Measurements from ENCODE around the gene PLEKHA7.

Gene PLEKHA7

GRCh38 chr11:16924462-16924825 is 89.8 kb downstream of the PLEKHA7 start:
- TF ChIP-seq, protein P1, sequence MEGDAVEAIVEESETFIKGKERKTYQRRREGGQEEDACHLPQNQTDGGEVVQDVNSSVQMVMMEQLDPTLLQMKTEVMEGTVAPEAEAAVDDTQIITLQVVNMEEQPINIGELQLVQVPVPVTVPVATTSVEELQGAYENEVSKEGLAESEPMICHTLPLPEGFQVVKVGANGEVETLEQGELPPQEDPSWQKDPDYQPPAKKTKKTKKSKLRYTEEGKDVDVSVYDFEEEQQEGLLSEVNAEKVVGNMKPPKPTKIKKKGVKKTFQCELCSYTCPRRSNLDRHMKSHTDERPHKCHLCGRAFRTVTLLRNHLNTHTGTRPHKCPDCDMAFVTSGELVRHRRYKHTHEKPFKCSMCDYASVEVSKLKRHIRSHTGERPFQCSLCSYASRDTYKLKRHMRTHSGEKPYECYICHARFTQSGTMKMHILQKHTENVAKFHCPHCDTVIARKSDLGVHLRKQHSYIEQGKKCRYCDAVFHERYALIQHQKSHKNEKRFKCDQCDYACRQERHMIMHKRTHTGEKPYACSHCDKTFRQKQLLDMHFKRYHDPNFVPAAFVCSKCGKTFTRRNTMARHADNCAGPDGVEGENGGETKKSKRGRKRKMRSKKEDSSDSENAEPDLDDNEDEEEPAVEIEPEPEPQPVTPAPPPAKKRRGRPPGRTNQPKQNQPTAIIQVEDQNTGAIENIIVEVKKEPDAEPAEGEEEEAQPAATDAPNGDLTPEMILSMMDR (conservative IDR thresholded peaks at IDR 0.05) = no peak
- TF ChIP-seq ZFX (IDR thresholded peaks at IDR 0.05) = no peak
- no peak overlapping the region; the same call in 1 of the 2 replicates for H3K27ac ChIP-seq

DNA sequence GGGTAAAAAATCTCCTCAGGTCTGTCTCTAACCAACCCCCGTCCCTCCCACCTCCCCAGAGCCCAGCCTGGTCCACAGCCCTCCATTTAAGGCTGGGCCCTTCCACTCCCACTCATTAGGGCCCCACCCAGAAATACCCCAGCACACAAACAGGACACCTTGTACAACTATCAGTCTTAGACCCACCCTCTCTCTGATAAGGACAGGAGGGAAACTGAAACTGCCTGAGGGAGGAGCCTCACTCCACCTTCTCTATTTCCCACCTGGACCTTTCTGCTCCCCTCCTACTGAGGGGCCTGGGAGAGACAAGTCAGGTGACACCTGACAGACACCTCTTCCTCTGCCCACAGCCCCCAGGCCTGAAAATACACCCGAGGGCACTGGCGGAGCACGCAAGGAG is 90.2 kb downstream of the PLEKHA7 start:
- TF ChIP-seq, protein P1 (conservative IDR thresholded peaks at IDR 0.05) = no peak
- no peak for TF ChIP-seq ZFX (IDR thresholded peaks at IDR 0.05)
- H3K27ac ChIP-seq = no peak overlapping the region

DNA sequence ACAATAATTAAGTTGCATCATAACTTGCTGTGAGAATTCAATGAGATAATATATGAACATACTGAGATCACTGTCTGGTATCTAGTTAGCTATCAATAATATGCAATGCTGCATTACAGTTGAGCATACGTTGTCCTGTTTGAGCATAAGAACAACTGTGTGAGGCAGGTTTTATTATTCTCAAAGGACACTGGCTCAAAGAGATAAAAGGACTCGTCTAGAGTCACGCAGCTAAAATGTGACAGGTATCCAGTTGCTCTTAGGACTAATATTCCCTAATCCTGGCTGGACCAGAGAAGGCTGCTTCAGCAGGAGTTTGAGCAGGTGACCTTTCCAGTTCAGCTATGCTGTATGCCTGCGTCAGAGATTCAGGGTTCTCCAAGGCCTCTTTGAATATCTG is 92.5 kb downstream of the PLEKHA7 start:
- no peak for TF ChIP-seq ZFX (IDR thresholded peaks at IDR 0.05)
- TF ChIP-seq, protein P1 (conservative IDR thresholded peaks at IDR 0.05) = no peak

DNA sequence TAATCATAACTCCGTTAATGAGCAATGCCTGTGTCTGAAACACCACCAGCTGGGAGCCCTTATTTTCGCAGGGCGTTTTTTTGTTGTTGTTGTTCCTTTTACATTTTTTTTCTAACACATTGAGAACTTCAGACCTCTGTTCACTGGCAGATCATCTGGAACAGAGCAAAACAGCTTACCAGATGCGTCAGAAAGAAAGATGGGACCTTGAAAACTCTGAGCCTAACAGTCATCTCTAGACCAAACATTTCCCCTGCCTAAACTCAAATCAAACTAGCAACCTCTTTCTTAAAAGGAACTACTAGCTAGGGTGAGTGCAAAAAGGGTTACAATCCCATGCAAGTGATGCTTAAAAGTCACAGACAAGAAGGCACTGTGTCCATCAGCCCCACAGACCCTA is 93.2 kb downstream of the PLEKHA7 start:
- no peak for TF ChIP-seq ZFX (IDR thresholded peaks at IDR 0.05)
- TF ChIP-seq, protein P1 (conservative IDR thresholded peaks at IDR 0.05) = no peak
- H3K27ac ChIP-seq = no peak overlapping the region

More for the DNA sequence above, 92.5 kb downstream of the PLEKHA7 start:
- H3K27ac ChIP-seq = no peak overlapping the region

DNA sequence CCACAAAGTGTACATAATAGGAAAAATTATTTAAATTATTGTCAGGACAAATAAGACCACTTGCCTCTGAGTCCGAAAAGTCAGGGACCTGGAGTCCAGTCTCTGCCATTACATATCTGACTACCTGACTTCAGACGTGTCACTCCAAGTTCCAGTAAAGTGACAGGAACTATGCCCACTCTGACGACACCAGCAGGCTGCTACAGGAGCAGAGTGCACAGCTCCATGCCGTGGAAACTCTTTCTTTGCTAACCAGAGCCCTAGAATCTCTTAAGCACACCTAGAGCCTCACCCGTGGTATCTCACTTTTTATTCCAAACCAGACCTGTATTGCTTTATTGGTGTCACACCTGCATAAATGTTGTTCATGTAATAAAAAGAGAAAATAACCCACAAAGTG is 93.7 kb downstream of the PLEKHA7 start:
- TF ChIP-seq, protein P1 (conservative IDR thresholded peaks at IDR 0.05) = no peak
- H3K27ac ChIP-seq = no peak overlapping the region

DNA sequence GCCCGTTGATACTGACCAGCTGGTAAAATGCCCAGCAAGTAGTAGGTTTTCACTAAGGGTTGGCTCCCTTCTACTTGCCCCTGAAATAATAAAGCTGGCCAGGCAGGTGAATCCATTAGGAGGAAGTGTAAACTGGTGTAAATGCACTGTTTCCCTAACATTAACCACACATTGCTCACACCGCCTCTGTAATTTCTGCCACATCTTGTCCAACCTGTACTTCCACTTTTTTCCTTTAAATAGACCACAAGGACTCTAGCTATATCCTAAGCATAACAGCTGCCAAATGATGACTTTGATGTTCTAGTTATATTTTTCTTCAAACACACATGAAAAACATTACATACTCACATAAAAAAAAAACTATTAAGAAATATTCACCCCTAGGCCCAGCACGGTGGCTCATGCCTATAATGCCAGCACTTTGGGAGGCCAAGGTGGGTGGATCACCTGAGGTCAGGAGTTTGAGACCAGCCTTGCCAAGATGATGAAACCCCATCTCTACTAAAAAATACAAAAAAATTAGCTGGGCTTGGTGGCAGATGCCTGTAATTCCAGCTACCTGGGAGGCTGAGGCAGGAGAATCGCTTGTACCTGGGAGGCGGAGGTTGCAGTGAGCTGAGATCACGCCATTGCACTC is 95.6 kb downstream of the PLEKHA7 start:
- peak overlapping the region; percentile 59 for H3K27ac ChIP-seq

GRCh38 chr11:16917941-16918340 is 96.3 kb downstream of the PLEKHA7 start:
- TF ChIP-seq, protein P1 (conservative IDR thresholded peaks at IDR 0.05) = no peak
- no peak for TF ChIP-seq ZFX (IDR thresholded peaks at IDR 0.05)
- H3K27ac ChIP-seq = peak overlapping the region; percentile 59; the same call in 1 of the 2 replicates

GRCh38 chr11:16912692-16913111 is 101.5 kb downstream of the PLEKHA7 start:
- no peak overlapping the region for H3K27ac ChIP-seq
- TF ChIP-seq, protein P1 (conservative IDR thresholded peaks at IDR 0.05) = no peak
- TF ChIP-seq ZFX (IDR thresholded peaks at IDR 0.05) = no peak
